ENCODE data around the gene CGB8. TPM values are rescaled to one million over a fixed set of nuclear protein-coding genes. Genes with fewer than 3 reads are reported as not detected.
A peak's percentile ranks its signal among the peaks of the same experiment; 100 is the strongest.
"Not testable (repeated sequence)": the region's sequence is repeated elsewhere in the genome, so short reads cannot be mapped to it uniquely, and the experiment has no call there.

CGB8 gene
- total RNA-seq, 4 donors from 2014 or later = not detected

- H3K27ac ChIP-seq = no peak overlapping the region
- ATAC-seq = no peak
- TF ChIP-seq EP300 (IDR thresholded peaks at IDR 0.05) = no peak
- TF ChIP-seq CTCF (IDR thresholded peaks at IDR 0.05) = no peak
- no peaks in the 10 kb centered on the region for H3K9me3 ChIP-seq
- 83% methylated on average over 1 of the region's 1 CpG; no CpG with 5 or more reads in 1 of the 2 donors for WGBS, 2 donors (ENCODE audit: low coverage in 1 of 2)
- peaks cover under 1 to 12% (median 3%) of the 10 kb centered on the region in 3 donors for H3K4me1 ChIP-seq
- H3K27me3 ChIP-seq = no peaks in the 10 kb centered on the region
- no peak overlapping the region for H3K4me3 ChIP-seq
- H3K36me3 ChIP-seq = no peaks in the 10 kb centered on the region
Measured at GRCh38 chr19:49081273-49081672, 32.4 kb upstream of the CGB8 start.

GRCh38 chr19:49080392-49080791, 31.5 kb upstream of the CGB8 start:
- ATAC-seq = no peak
- 89 to 94% methylated on average over 4 of the region's 4 CpGs for WGBS, 2 donors (ENCODE audit: low coverage in 1 of 2)
- no peak overlapping the region for H3K4me3 ChIP-seq
- peaks cover 0 to 7% (median 0%) of the 10 kb centered on the region in 3 donors for H3K4me1 ChIP-seq
- no peaks in the 10 kb centered on the region for H3K36me3 ChIP-seq
- no peak for TF ChIP-seq POLR2A (IDR thresholded peaks at IDR 0.05)
- TF ChIP-seq POLR2AphosphoS5 (IDR thresholded peaks at IDR 0.05) = no peak
- TF ChIP-seq CTCF (IDR thresholded peaks at IDR 0.05) = no peak
- TF ChIP-seq EP300 (IDR thresholded peaks at IDR 0.05) = no peak
- no peaks in the 10 kb centered on the region for H3K9me3 ChIP-seq
- H3K27me3 ChIP-seq = no peaks in the 10 kb centered on the region
- H3K27ac ChIP-seq = no peak overlapping the region

- not testable (repeated sequence) for H3K9me3 ChIP-seq, H3K4me3 ChIP-seq, H3K36me3 ChIP-seq, H3K27ac ChIP-seq, ATAC-seq
- Histone ChIP-seq H3K27me3 (peaks cover 48% of the 10 kb centered on the region), H3K4me1 (peaks cover 0 to 12% (median 4%) of the 10 kb centered on the region in 3 donors)
- WGBS, 2 donors (ENCODE audit: low coverage in 1 of 2) = 14% methylated on average over 9 of the region's 9 CpGs; no CpG with 5 or more reads in 1 of the 2 donors
- TF ChIP-seq CTCF (IDR thresholded peaks at IDR 0.05) = peak in 3 of 4 experiments; percentile 74 to 80 (median 77)
Measured at GRCh38 chr19:49074869-49075268, 26.0 kb upstream of the CGB8 start.

- H3K4me1 ChIP-seq = peaks cover 0 to 12% (median 4%) of the 10 kb centered on the region in 3 donors
- no peak overlapping the region for H3K27ac ChIP-seq
- 32 to 55% methylated on average over 10 to 13 of the region's 23 CpGs for WGBS, 2 donors (ENCODE audit: low coverage in 1 of 2)
- TF ChIP-seq POLR2AphosphoS5 (IDR thresholded peaks at IDR 0.05) = no peak
- TF ChIP-seq EP300 (IDR thresholded peaks at IDR 0.05) = no peak
- TF ChIP-seq POLR2A (IDR thresholded peaks at IDR 0.05) = no peak
- TF ChIP-seq CTCF (IDR thresholded peaks at IDR 0.05) = no peak
- no peak for ATAC-seq
- no peaks in the 10 kb centered on the region for H3K9me3 ChIP-seq
- no peaks in the 10 kb centered on the region for H3K36me3 ChIP-seq
- H3K4me3 ChIP-seq = no peak overlapping the region
- H3K27me3 ChIP-seq = peaks cover 60% of the 10 kb centered on the region
Measured at GRCh38 chr19:49073514-49074378, 24.8 kb upstream of the CGB8 start.
